Astrocyte of the spinal cord (primary cell): ENCODE data around the gene HDAC4.
A peak's percentile ranks its signal among the peaks of the same experiment; 100 is the strongest.

Experiments used
- DNase-seq: peaks from one replicate; pipeline ENCODE4 v3.0.0; 2011; ENCODE audit warnings: low read depth, low spot score
- H3K4me3 ChIP-seq: 2 replicates; pipeline ENCODE4 v1.5.1; 2011; ENCODE audit warnings: low read depth, mild to moderate bottlenecking, low read length, moderate library complexity
- CTCF ChIP-seq: IDR thresholded peaks from 2 replicates; pipeline ENCODE4 v1.5.1; 2012; ENCODE audit warnings: low read depth, mild to moderate bottlenecking, low read length, inconsistent platforms
- in situ Hi-C: cut with HindIII; loops from 2 replicates; pipeline ENCODE4 v1.10.0; 2017; ENCODE audit warnings: low sequenced_read_pairs

The HDAC4 gene

GRCh38 chr2:239258248-239258647, 142.6 kb downstream of the HDAC4 start:
- TF ChIP-seq CTCF, result no peak
- DNase-seq, result no peak
- in situ Hi-C loops, result no loop called here
- no peak overlapping the region for H3K4me3 ChIP-seq

GRCh38 chr2:239257511-239257937, 143.3 kb downstream of the HDAC4 start:
- DNase-seq, result peak; percentile 91
- TF ChIP-seq CTCF, result no peak
- no peak overlapping the region for H3K4me3 ChIP-seq
- in situ Hi-C loops, result no loop called here

- TF ChIP-seq CTCF, result no peak
- H3K4me3 ChIP-seq, result no peak overlapping the region
- in situ Hi-C loops, result no loop called here
- DNase-seq, result no peak
Measured at GRCh38 chr2:239256350-239256743, 144.5 kb downstream of the HDAC4 start.

GRCh38 chr2:239255628-239256349, 145.0 kb downstream of the HDAC4 start:
- no peak for TF ChIP-seq CTCF
- H3K4me3 ChIP-seq, result no peak overlapping the region
- in situ Hi-C loops, result no loop called here
- no peak for DNase-seq

- no peak for TF ChIP-seq CTCF
- no peak for DNase-seq
- in situ Hi-C loops, result no loop called here
- H3K4me3 ChIP-seq, result no peak overlapping the region
Measured at GRCh38 chr2:239255218-239255617, 145.6 kb downstream of the HDAC4 start.

GRCh38 chr2:239253701-239254436, 147.0 kb downstream of the HDAC4 start:
- H3K4me3 ChIP-seq, result no peak overlapping the region
- no peak for TF ChIP-seq CTCF
- in situ Hi-C loops, result no loop called here
- no peak for DNase-seq
